Endothelial cell of umbilical vein (primary cell): ENCODE measurements around the gene SLC16A5. TPM values are rescaled to one million over a fixed set of nuclear protein-coding genes. Genes with fewer than 3 reads are reported as not detected.

Experiments
- BruUV-seq: library from RNA; stranded (reverse); fragments of 400-500 nt; replicated peaks from 2 replicates; lab custom pipeline; 2021; lab: Mats Ljungman, UMichigan
- CTCF ChIA-PET: fragments of 300-600, 350-600 bp; sonication (Branson Sonifier 250); formaldehyde crosslinking; loops from one replicate; lab custom pipeline; 2021; ENCODE audit warnings: antibody characterized with exemption, inconsistent platforms; lab: Charles Lee
- POLR2A ChIA-PET: fragments of 300-600, 350-600 bp; sonication (Branson Sonifier 250); formaldehyde crosslinking; loops from one replicate; lab custom pipeline; 2021; ENCODE audit warnings: antibody characterized with exemption, inconsistent platforms; lab: Charles Lee
- DNase-seq: peaks from one replicate; pipeline ENCODE4 v3.0.0-alpha.2; 2011; ENCODE audit warnings: low read depth, low spot score
- FAIRE-seq: peaks from 2 replicates; lab custom pipeline; 2011; peaks lifted over from hg19 to GRCh38; lab: Jason Lieb, UNC
- H2AFZ ChIP-seq: 2 replicates; pipeline ENCODE4 v1.6.0; 2012; ENCODE audit warnings: low read depth, low read length, control low read depth, inconsistent platforms
- H3K27ac ChIP-seq: 2 replicates; pipeline ENCODE4 v1.5.1; 2011; ENCODE audit warnings: low read depth, mild to moderate bottlenecking, control low read depth, low read length, moderate library complexity; ENCODE audit not compliant: insufficient read depth
- H3K27me3 ChIP-seq, 2 experiments: 2 replicates each; pipeline versions ENCODE4 v1.6.0 to v1.6.1; 2011; ENCODE audit warnings: low read length in 2 of 2, mixed read lengths in 1 of 2; ENCODE audit not compliant: control insufficient read depth in 2 of 2, insufficient read depth in 2 of 2
- H3K36me3 ChIP-seq, 2 experiments: 2 replicates in 1 of 2; 3 replicates in 1 of 2; pipeline ENCODE4 v1.5.1; 2011; ENCODE audit warnings: low read length in 2 of 2, mild to moderate bottlenecking in 1 of 2, moderate library complexity in 1 of 2; ENCODE audit not compliant: control insufficient read depth in 2 of 2, insufficient read depth in 2 of 2; ENCODE audit errors: extremely low read depth in 1 of 2
- H3K4me1 ChIP-seq: 3 replicates; pipeline ENCODE4 v1.5.1; 2011; ENCODE audit warnings: mild to moderate bottlenecking, low read length; ENCODE audit not compliant: control insufficient read depth, insufficient read depth; ENCODE audit errors: extremely low read depth
- H3K4me2 ChIP-seq: 2 replicates; pipeline ENCODE4 v1.6.1; 2011; ENCODE audit warnings: low read length, control low read depth, mixed read lengths; ENCODE audit not compliant: insufficient read depth
- H3K4me3 ChIP-seq, 3 experiments: fragments of 200-600 bp in 1 of 3; sonication (generic), shearing (Covaris generic) in 1 of 3; replicated peaks in 1 of 3; 2 replicates each; pipeline ENCODE4 v1.5.1; 2011 to 2016; ENCODE audit warnings: control low read depth in 3 of 3, low read length in 3 of 3, mild to moderate bottlenecking in 2 of 3, inconsistent platforms in 1 of 3, low read depth in 1 of 3, moderate library complexity in 1 of 3; ENCODE audit not compliant: insufficient read depth in 1 of 3
- H3K79me2 ChIP-seq: 2 replicates; pipeline ENCODE4 v1.6.0; 2012; ENCODE audit warnings: low read length, inconsistent platforms; ENCODE audit not compliant: control insufficient read depth, insufficient read depth
- H3K9ac ChIP-seq: replicated peaks from 2 replicates; pipeline ENCODE3; 2011; ENCODE audit warnings: low read length, control low read depth; ENCODE audit not compliant: insufficient read depth; ENCODE audit errors: extremely low read depth
- H3K9me1 ChIP-seq: replicated peaks from 3 replicates; pipeline ENCODE4 v1.6.0; 2011; ENCODE audit warnings: mild to moderate bottlenecking, low read length; ENCODE audit not compliant: control insufficient read depth, insufficient read depth; ENCODE audit errors: extremely low read depth
- H3K9me3 ChIP-seq: replicated peaks from 2 replicates; pipeline ENCODE4 v1.5.1; 2012; ENCODE audit warnings: low read length, inconsistent platforms; ENCODE audit not compliant: control insufficient read depth, insufficient read depth
- H4K20me1 ChIP-seq: replicated peaks from 2 replicates; pipeline ENCODE3; 2011; ENCODE audit warnings: mild to moderate bottlenecking, low read length; ENCODE audit not compliant: control insufficient read depth, insufficient read depth; ENCODE audit errors: extremely low read depth
- EZH2 ChIP-seq: IDR thresholded peaks from 2 replicates; pipeline ENCODE4 v1.6.1; 2012; ENCODE audit warnings: borderline replicate concordance, low read depth, mild to moderate bottlenecking, moderate library complexity, low read length, inconsistent platforms; ENCODE audit not compliant: severe bottlenecking
- FOS ChIP-seq: IDR thresholded peaks from 2 replicates; pipeline ENCODE4 v1.6.1; 2011; ENCODE audit warnings: mild to moderate bottlenecking, low read length, moderate library complexity, borderline replicate concordance; ENCODE audit not compliant: insufficient read depth
- GATA2 ChIP-seq: IDR thresholded peaks from 2 replicates; pipeline ENCODE4 v1.7.0; 2011; ENCODE audit warnings: low read depth, mild to moderate bottlenecking, moderate library complexity, mixed read lengths, low read length; ENCODE audit not compliant: insufficient read length, insufficient read depth
- JUN ChIP-seq: IDR thresholded peaks from 2 replicates; pipeline ENCODE4 v1.6.1; 2011; ENCODE audit warnings: borderline replicate concordance, low read depth; ENCODE audit not compliant: insufficient read length, insufficient read depth
- MYC ChIP-seq: IDR thresholded peaks from one replicate; pipeline ENCODE4 v1.6.1; 2011; ENCODE audit warnings: mild to moderate bottlenecking, low read depth, low read length
- POLR2A ChIP-seq: IDR thresholded peaks from 2 replicates; pipeline ENCODE4 v1.6.1; 2012; ENCODE audit warnings: low read depth, mild to moderate bottlenecking, control low read depth, low read length
- POLR2AphosphoS5 ChIP-seq: IDR thresholded peaks from 2 replicates; pipeline ENCODE4 v1.6.1; 2012; ENCODE audit warnings: low read depth, mild to moderate bottlenecking, control low read depth, low read length, moderate library complexity; ENCODE audit not compliant: insufficient read depth
- dilution Hi-C: fragments of 300-500 bp; cut with MboI; formaldehyde crosslinking; loops from one replicate; pipeline ENCODE4 v1.15.0; 2019; ENCODE audit warnings: low sequenced_read_pairs; ENCODE audit not compliant: extremely low pct_ligation_motif_present
- intact Hi-C: fragments of 100-400 bp; cut with micrococcal nuclease; formaldehyde crosslinking; loops from one replicate; pipeline ENCODE4 v1.10.0; 2022
- polyA plus RNA-seq, 4 experiments: library from polyadenylated mRNA; depleted of rRNA in 3 of 4; stranded (reverse) in 3 of 4; unstranded in 1 of 4; fragments of >200 nt; gene quantifications; 2 replicates each; pipeline versions ENCODE4 v1.2.1 to v1.2.3, GENCODE V29; 2011 to 2012; ENCODE audit warnings: missing spikeins in 1 of 4
- total RNA-seq: library from RNA; stranded (reverse); gene quantifications from 2 replicates; pipeline ENCODE4 v1.2.3, GENCODE V29; 2021
- TF ChIP-seq, protein P1 (sequence below), 2 donors: IDR thresholded peaks; 1 replicate in 1 of 2; 2 replicates in 1 of 2; pipeline ENCODE4 v1.5.1; 2011; ENCODE audit warnings: low read length in 2 of 2, mild to moderate bottlenecking in 2 of 2, moderate library complexity in 2 of 2, control low read depth in 1 of 2, inconsistent platforms in 1 of 2, low read depth in 1 of 2; ENCODE audit not compliant: insufficient read depth in 1 of 2; ENCODE audit errors: extremely low read depth in 1 of 2
- TF ChIP-seq, protein P2 (sequence below): IDR thresholded peaks from 2 replicates; pipeline ENCODE4 v1.6.1; 2011; ENCODE audit not compliant: insufficient read depth, insufficient read length

Gene SLC16A5
- total and polyA plus RNA-seq, 2 donors (not counting 3 experiments of a cell fraction or from before 2014, with no cell fraction given), result 16.4 to 23.3 TPM

DNA sequence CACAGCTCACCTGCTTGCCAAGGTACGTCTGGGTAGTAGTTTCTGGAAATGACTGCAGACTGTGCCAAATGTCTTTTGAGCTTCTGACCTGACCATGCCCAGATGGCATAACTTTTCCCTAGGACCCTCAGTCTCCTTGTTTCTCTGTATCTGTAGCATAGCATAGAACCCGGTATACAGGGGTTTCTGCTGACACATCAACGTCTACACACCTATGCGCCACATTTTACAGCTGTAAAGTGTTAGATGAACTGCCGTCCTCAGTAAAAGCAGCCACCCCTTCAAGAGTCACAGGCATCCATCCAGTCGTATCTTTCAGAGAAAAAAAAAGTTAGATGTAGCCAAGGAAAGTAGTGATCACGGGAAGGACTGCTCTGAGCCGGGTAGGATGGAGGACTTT, 23.3 kb upstream of the SLC16A5 start:
- no peak for FAIRE-seq
- POLR2A ChIA-PET, result no interaction called here

More for the DNA sequence above, 23.3 kb upstream of the SLC16A5 start:
- BruUV-seq, result no TSS peak
- Histone ChIP-seq H3K27ac (no peak overlapping the region), H3K4me3 (no peak overlapping the region), H3K9me1 (no peaks in the 10 kb centered on the region), H3K79me2 (no peaks in the 10 kb centered on the region), H3K4me1 (peaks cover 6% of the 10 kb centered on the region), H3K9me3 (no peaks in the 10 kb centered on the region), H3K36me3 (peaks cover 8 to 27% of the 10 kb centered on the region in 2 experiments), H3K9ac (no peak overlapping the region), H2AFZ (no peak overlapping the region), H3K4me2 (no peak overlapping the region), H3K27me3 (no peaks in the 10 kb centered on the region), H4K20me1 (no peaks in the 10 kb centered on the region)
- CTCF ChIA-PET, result interaction anchor here (0.9 to 6.1 kb wide), 3 partner anchors 24 to 50 kb away, joined by 3 to 80 read pairs (median 4); no protein-coding TSS in a partner anchor
- no peak for DNase-seq
- intact Hi-C loops (no loop called here), dilution Hi-C loops (no loop called here)
- TF ChIP-seq EZH2, result no peak
- no peak for TF ChIP-seq POLR2AphosphoS5
- TF ChIP-seq, protein P1, sequence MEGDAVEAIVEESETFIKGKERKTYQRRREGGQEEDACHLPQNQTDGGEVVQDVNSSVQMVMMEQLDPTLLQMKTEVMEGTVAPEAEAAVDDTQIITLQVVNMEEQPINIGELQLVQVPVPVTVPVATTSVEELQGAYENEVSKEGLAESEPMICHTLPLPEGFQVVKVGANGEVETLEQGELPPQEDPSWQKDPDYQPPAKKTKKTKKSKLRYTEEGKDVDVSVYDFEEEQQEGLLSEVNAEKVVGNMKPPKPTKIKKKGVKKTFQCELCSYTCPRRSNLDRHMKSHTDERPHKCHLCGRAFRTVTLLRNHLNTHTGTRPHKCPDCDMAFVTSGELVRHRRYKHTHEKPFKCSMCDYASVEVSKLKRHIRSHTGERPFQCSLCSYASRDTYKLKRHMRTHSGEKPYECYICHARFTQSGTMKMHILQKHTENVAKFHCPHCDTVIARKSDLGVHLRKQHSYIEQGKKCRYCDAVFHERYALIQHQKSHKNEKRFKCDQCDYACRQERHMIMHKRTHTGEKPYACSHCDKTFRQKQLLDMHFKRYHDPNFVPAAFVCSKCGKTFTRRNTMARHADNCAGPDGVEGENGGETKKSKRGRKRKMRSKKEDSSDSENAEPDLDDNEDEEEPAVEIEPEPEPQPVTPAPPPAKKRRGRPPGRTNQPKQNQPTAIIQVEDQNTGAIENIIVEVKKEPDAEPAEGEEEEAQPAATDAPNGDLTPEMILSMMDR (IDR thresholded peaks at IDR 0.05; ENCODE audit: extremely low read depth in 1 of 2, insufficient read depth in 1 of 2, low read depth in 1 of 2, low read length in 2 of 2), result no peak
- no peak for TF ChIP-seq GATA2
- no peak for TF ChIP-seq POLR2A
- TF ChIP-seq MYC, result no peak
- no peak for TF ChIP-seq FOS
- TF ChIP-seq, protein P2, sequence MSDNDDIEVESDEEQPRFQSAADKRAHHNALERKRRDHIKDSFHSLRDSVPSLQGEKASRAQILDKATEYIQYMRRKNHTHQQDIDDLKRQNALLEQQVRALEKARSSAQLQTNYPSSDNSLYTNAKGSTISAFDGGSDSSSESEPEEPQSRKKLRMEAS, result no peak
- no peak for TF ChIP-seq JUN
